ENCODE measurements around the gene MCM9.

MCM9 gene

GRCh38 chr6:118765316-118765715 lies 169.6 kb downstream of the MCM9 start:
- DNase-seq (ENCODE audit: low read depth): peak; percentile 38

GRCh38 chr6:118764766-118765165 lies 170.2 kb downstream of the MCM9 start:
- no peak for DNase-seq (ENCODE audit: low read depth)
